Upper lobe of left lung (tissue), 4 donors: ENCODE results near the gene GPD2.

Experiments used
- POLR2AphosphoS5 ChIP-seq, 2 donors: sonication (generic); formaldehyde crosslinking; IDR thresholded peaks; one replicate each; pipeline ENCODE4 v1.5.1; 2017; ENCODE audit warnings: antibody characterized with exemption in 2 of 2
- TF ChIP-seq, protein P1 (sequence below), 6 experiments: fragments of 450-650 bp in 4 of 6; fragments of 200-600 bp in 2 of 6; sonication (generic) in 2 of 6; IDR thresholded peaks; one replicate each; pipeline ENCODE4 v1.5.1; 2016 to 2019; ENCODE audit warnings: antibody characterized with exemption in 6 of 6

- TF ChIP-seq, protein P1, sequence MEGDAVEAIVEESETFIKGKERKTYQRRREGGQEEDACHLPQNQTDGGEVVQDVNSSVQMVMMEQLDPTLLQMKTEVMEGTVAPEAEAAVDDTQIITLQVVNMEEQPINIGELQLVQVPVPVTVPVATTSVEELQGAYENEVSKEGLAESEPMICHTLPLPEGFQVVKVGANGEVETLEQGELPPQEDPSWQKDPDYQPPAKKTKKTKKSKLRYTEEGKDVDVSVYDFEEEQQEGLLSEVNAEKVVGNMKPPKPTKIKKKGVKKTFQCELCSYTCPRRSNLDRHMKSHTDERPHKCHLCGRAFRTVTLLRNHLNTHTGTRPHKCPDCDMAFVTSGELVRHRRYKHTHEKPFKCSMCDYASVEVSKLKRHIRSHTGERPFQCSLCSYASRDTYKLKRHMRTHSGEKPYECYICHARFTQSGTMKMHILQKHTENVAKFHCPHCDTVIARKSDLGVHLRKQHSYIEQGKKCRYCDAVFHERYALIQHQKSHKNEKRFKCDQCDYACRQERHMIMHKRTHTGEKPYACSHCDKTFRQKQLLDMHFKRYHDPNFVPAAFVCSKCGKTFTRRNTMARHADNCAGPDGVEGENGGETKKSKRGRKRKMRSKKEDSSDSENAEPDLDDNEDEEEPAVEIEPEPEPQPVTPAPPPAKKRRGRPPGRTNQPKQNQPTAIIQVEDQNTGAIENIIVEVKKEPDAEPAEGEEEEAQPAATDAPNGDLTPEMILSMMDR (IDR thresholded peaks at IDR 0.05), result no peak
- TF ChIP-seq POLR2AphosphoS5 (IDR thresholded peaks at IDR 0.05), result peak in 1 of 2 donors; percentile 50
Observed at GRCh38 chr2:156466739-156467405, 30.7 kb downstream of the GPD2 start.
